SU-DHL-6 (cell line): ENCODE results near the gene MRGPRD.

Experiments
- CTCF ChIP-seq: fragments of 200-600 bp; sonication (generic); IDR thresholded peaks from one replicate; pipeline ENCODE4 v1.5.1; 2017; ENCODE audit warnings: antibody characterized with exemption, mild to moderate bottlenecking, low read length, moderate library complexity; ENCODE audit not compliant: insufficient read depth, poor library complexity, severe bottlenecking
- EZH2phosphoT487 ChIP-seq: fragments of 200-600 bp; sonication (generic), shearing (Covaris generic); conservative IDR thresholded peaks from 2 replicates; pipeline ENCODE4 v1.6.1; 2018; ENCODE audit warnings: mild to moderate bottlenecking, antibody characterized with exemption, low read length, moderate library complexity, mixed read lengths

DNA sequence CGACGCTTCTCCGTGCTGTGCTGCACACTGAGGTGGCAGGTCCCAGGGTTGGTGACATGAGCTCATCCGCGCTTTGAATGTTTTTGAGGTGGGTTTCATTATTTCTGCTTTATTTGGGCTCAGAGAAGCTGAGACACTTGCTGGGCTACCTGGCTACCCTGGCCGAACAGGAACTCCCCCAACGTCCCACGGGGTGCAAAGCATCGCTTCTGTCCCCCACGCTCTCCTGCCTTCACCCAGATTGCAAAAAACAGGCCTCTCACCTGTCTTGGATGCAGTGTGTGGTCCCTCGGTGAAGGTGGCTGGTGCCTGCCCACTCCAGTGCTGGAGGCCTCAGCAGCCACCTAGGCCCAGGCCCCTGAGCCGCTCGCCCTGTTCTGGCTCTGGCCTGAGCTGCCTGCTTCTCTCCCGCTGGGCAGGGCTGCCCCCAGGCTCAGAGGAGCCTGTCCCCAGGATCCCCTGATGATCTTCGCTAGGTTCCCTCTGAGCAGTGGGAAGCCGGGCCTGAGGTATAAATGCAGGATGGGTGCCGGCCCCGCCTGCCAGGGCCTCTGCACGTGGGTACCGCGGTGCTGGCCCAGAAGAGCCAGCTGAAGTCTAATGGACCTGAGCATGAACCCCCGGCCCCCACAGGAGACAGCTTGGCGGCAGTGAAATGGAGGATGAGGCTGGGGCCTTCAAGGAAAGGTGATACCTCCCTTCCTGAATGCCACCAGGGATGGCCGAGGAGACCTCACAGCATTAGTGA, 15.8 kb upstream of the MRGPRD start:
- TF ChIP-seq CTCF (no peak), EZH2phosphoT487 (no peak)
